HCT116 (cell line): ENCODE results near the gene VPS33B. TPM values are rescaled to one million over a fixed set of nuclear protein-coding genes. Genes with fewer than 3 reads are reported as not detected.

Source experiments
- ATAC-seq: fragments of 200-7000 bp; cut with Tn5 transposase; 2 replicates; pipeline ENCODE4 v1.9.1; 2020; ENCODE audit warnings: mild to moderate bottlenecking, moderate library complexity
- BruUV-seq: library from RNA; stranded (reverse); fragments of 400-500 nt; replicated peaks from 2 replicates; lab custom pipeline; 2021; lab: Mats Ljungman, UMichigan
- CTCF ChIA-PET: fragments of 300-600 bp; sonication (Branson Sonifier 250); formaldehyde crosslinking; loops from one replicate; lab custom pipeline; 2021; ENCODE audit warnings: antibody characterized with exemption; lab: Charles Lee
- POLR2A ChIA-PET: fragments of 300-600, 350-600 bp; sonication (Branson Sonifier 250); formaldehyde crosslinking; loops from one replicate; lab custom pipeline; 2021; ENCODE audit warnings: antibody characterized with exemption; lab: Charles Lee
- RAD21 ChIA-PET, 2 experiments: fragments of 300-600 bp; sonication (Branson Sonifier 250); formaldehyde crosslinking; loops; one replicate each; lab custom pipeline; 2023; ENCODE audit warnings: low total read pairs in 2 of 2; ENCODE audit not compliant: uncharacterized antibody in 2 of 2, unreplicated experiment in 2 of 2, low non-redundant PET in 1 of 2; lab: Charles Lee
- DNase-seq: peaks from one replicate; pipeline ENCODE4 v3.0.0-alpha.2; 2010; ENCODE audit warnings: low read depth, low spot score
- H2AFZ ChIP-seq: fragments of 200-600 bp; shearing (Covaris generic), sonication (generic); 2 replicates; pipeline ENCODE4 v1.6.1; 2017; ENCODE audit warnings: low read depth, mixed run types, mixed read lengths, antibody characterized with exemption, low read length; ENCODE audit not compliant: poor library complexity, severe bottlenecking
- H3K27ac ChIP-seq: 2 replicates; pipeline ENCODE4 v1.5.1; 2012; ENCODE audit warnings: low read depth, low read length
- H3K27me3 ChIP-seq: fragments of 200-600 bp; sonication (generic); 2 replicates; pipeline ENCODE4 v1.6.1; 2016; ENCODE audit warnings: mixed run types, low read length, mixed read lengths; ENCODE audit not compliant: insufficient read depth
- H3K36me3 ChIP-seq, 2 experiments: fragments of 200-500 bp in 1 of 2; fragments of 200-600 bp in 1 of 2; sonication (Bioruptor generic) in 1 of 2; sonication (generic) in 1 of 2; 2 replicates each; pipeline versions ENCODE4 v1.5.1 to v1.6.1; 2014 to 2016; ENCODE audit warnings: low read length in 2 of 2, inconsistent platforms in 1 of 2, mixed read lengths in 1 of 2, mixed run types in 1 of 2; ENCODE audit not compliant: insufficient read depth in 2 of 2, control insufficient read depth in 1 of 2
- H3K4me1 ChIP-seq, 2 experiments: fragments of 200-600 bp in 1 of 2; sonication (generic) in 1 of 2; 2 replicates each; pipeline versions ENCODE4 v1.5.1 to v1.6.1; 2012 to 2017; ENCODE audit warnings: low read length in 2 of 2, inconsistent platforms in 1 of 2, mild to moderate bottlenecking in 1 of 2, mixed read lengths in 1 of 2, mixed run types in 1 of 2, moderate library complexity in 1 of 2; ENCODE audit not compliant: insufficient read depth in 2 of 2, control insufficient read depth in 1 of 2
- H3K4me2 ChIP-seq: fragments of 200-600 bp; sonication (generic); 2 replicates; pipeline ENCODE4 v1.6.1; 2017; ENCODE audit warnings: mixed run types, low read length, mixed read lengths
- H3K4me3 ChIP-seq, 2 experiments: fragments of 200-600 bp in 1 of 2; sonication (generic) in 1 of 2; replicated peaks in 1 of 2; 2 replicates each; pipeline ENCODE4 v1.5.1; 2011 to 2016; ENCODE audit warnings: low read length in 2 of 2, control low read depth in 1 of 2, low read depth in 1 of 2, mild to moderate bottlenecking in 1 of 2, mixed read lengths in 1 of 2, mixed run types in 1 of 2
- H3K79me2 ChIP-seq: fragments of 200-600 bp; sonication (generic); 2 replicates; pipeline ENCODE4 v1.6.1; 2017; ENCODE audit warnings: mild to moderate bottlenecking, mixed run types, low read length, moderate library complexity, mixed read lengths; ENCODE audit not compliant: insufficient read depth
- H3K9ac ChIP-seq: fragments of 200-600 bp; sonication (generic); 2 replicates; pipeline ENCODE4 v1.6.1; 2016; ENCODE audit warnings: low read length, mixed read lengths
- H3K9me2 ChIP-seq: fragments of 200-600 bp; sonication (generic), shearing (Covaris generic); 2 replicates; pipeline ENCODE4 v1.6.1; 2017; ENCODE audit warnings: mixed run types, mild to moderate bottlenecking, moderate library complexity; ENCODE audit not compliant: insufficient read depth
- H3K9me3 ChIP-seq, 2 experiments: fragments of 200-500 bp in 1 of 2; fragments of 200-600 bp in 1 of 2; sonication (Bioruptor generic) in 1 of 2; sonication (generic) in 1 of 2; 2 replicates each; pipeline ENCODE4 v1.6.1; 2014 to 2017; ENCODE audit warnings: low read length in 2 of 2, mixed read lengths in 2 of 2, inconsistent platforms in 1 of 2, low read depth in 1 of 2, mild to moderate bottlenecking in 1 of 2, mixed run types in 1 of 2, moderate library complexity in 1 of 2; ENCODE audit not compliant: control insufficient read depth in 1 of 2, insufficient read depth in 1 of 2
- H4K20me1 ChIP-seq: fragments of 200-600 bp; sonication (generic), shearing (Covaris generic); 2 replicates; pipeline ENCODE4 v1.6.1; 2017; ENCODE audit warnings: mixed run types, mild to moderate bottlenecking, moderate library complexity; ENCODE audit not compliant: insufficient read depth
- EGR1 ChIP-seq: IDR thresholded peaks from 2 replicates; pipeline ENCODE4 v1.6.1; 2012; ENCODE audit warnings: low read depth
- ELF1 ChIP-seq: IDR thresholded peaks from 2 replicates; pipeline ENCODE4 v1.6.1; 2012; ENCODE audit warnings: low read depth, borderline replicate concordance
- EZH2 ChIP-seq: fragments of 200-600 bp; sonication (generic); IDR thresholded peaks from 2 replicates; pipeline ENCODE4 v1.6.1; 2017; ENCODE audit warnings: antibody characterized with exemption, mixed run types
- EZH2phosphoT487 ChIP-seq: fragments of 200-600 bp; IDR thresholded peaks from 2 replicates; pipeline ENCODE4 v1.6.1; 2018; ENCODE audit warnings: antibody characterized with exemption, borderline replicate concordance
- JUND ChIP-seq: IDR thresholded peaks from 2 replicates; pipeline ENCODE4 v1.6.1; 2012
- MAX ChIP-seq: IDR thresholded peaks from 2 replicates; pipeline ENCODE4 v1.6.1; 2012
- RAD21 ChIP-seq: IDR thresholded peaks from 2 replicates; pipeline ENCODE4 v1.6.1; 2012; ENCODE audit warnings: low read depth, mild to moderate bottlenecking
- SIN3A ChIP-seq: IDR thresholded peaks from 2 replicates; pipeline ENCODE4 v1.6.1; 2012; ENCODE audit warnings: low read depth
- SP1 ChIP-seq: IDR thresholded peaks from 2 replicates; pipeline ENCODE4 v1.6.1; 2012; ENCODE audit warnings: low read depth
- YY1 ChIP-seq: IDR thresholded peaks from 2 replicates; pipeline ENCODE4 v1.6.1; 2011; ENCODE audit warnings: low read length, low read depth, moderate library complexity, mild to moderate bottlenecking; ENCODE audit not compliant: insufficient replicate concordance; ENCODE audit errors: extremely low read depth
- ZBTB33 ChIP-seq: IDR thresholded peaks from 2 replicates; pipeline ENCODE4 v1.6.1; 2011; ENCODE audit warnings: mild to moderate bottlenecking, low read length, moderate library complexity; ENCODE audit not compliant: insufficient replicate concordance; ENCODE audit errors: extremely low read depth
- ZFX ChIP-seq: fragments of 450-650 bp; IDR thresholded peaks from 2 replicates; pipeline ENCODE4 v1.6.1; 2017
- ZNF274 ChIP-seq: fragments of 200-500 bp; sonication (Bioruptor generic); IDR thresholded peaks from 2 replicates; pipeline ENCODE4 v1.6.1; 2014; ENCODE audit warnings: mild to moderate bottlenecking, low read depth, low read length, inconsistent platforms
- intact Hi-C: fragments of 100-400 bp; cut with micrococcal nuclease; formaldehyde crosslinking; loops from 2 replicates; pipeline ENCODE4 v1.10.0; 2022
- total RNA-seq: library from RNA; stranded (reverse); gene quantifications from one replicate; pipeline ENCODE4 v1.2.1, GENCODE V29; 2021; ENCODE audit not compliant: unreplicated experiment
- TF ChIP-seq, protein P1 (sequence below): IDR thresholded peaks from 2 replicates; pipeline ENCODE4 v1.6.1; 2012; ENCODE audit warnings: low read depth
- TF ChIP-seq, protein P2 (sequence below): IDR thresholded peaks from 2 replicates; pipeline ENCODE4 v1.6.1; 2012
- TF ChIP-seq, protein P3 (sequence below), 3 experiments: fragments of 200-600 bp in 1 of 3; sonication (generic) in 1 of 3; IDR thresholded peaks in 2 of 3; conservative IDR thresholded peaks in 1 of 3; 2 replicates each; pipeline ENCODE4 v1.5.1; 2012 to 2017; ENCODE audit warnings: low read depth in 2 of 3, low read length in 2 of 3, antibody characterized with exemption in 1 of 3, borderline replicate concordance in 1 of 3, control low read depth in 1 of 3, mild to moderate bottlenecking in 1 of 3, mixed read lengths in 1 of 3, mixed run types in 1 of 3, moderate library complexity in 1 of 3; ENCODE audit not compliant: insufficient read depth in 1 of 3

Gene VPS33B
- total RNA-seq, 1 experiment from 2014 or later, result 23.1 TPM

GRCh38 chr15:90988296-90988695 is 34.1 kb downstream of the VPS33B start:
- POLR2A ChIA-PET, result no interaction called here
- no peak overlapping the region for H3K4me3 ChIP-seq
- no peaks in the 10 kb centered on the region for H4K20me1 ChIP-seq
- peaks cover 7 to 14% of the 10 kb centered on the region in 2 experiments for H3K4me1 ChIP-seq
- no peaks in the 10 kb centered on the region for H3K9me3 ChIP-seq
- no peak overlapping the region for H3K4me2 ChIP-seq
- no peak overlapping the region for H3K27ac ChIP-seq
- RAD21 ChIA-PET, result no interaction called here
- DNase-seq (no peak), ATAC-seq (no peak)
- intact Hi-C loops, result no loop called here
- no peak overlapping the region for H3K9ac ChIP-seq
- no peaks in the 10 kb centered on the region for H3K27me3 ChIP-seq
- no TSS peak for BruUV-seq
- CTCF ChIA-PET, result no interaction called here
- TF ChIP-seq EZH2phosphoT487 (no peak), EZH2 (no peak), SIN3A (no peak), ZFX (no peak), SP1 (no peak), ZBTB33 (no peak), ELF1 (no peak), ZNF274 (no peak), MAX (no peak), RAD21 (no peak), JUND (no peak), EGR1 (no peak), YY1 (no peak)
- TF ChIP-seq, protein P1, sequence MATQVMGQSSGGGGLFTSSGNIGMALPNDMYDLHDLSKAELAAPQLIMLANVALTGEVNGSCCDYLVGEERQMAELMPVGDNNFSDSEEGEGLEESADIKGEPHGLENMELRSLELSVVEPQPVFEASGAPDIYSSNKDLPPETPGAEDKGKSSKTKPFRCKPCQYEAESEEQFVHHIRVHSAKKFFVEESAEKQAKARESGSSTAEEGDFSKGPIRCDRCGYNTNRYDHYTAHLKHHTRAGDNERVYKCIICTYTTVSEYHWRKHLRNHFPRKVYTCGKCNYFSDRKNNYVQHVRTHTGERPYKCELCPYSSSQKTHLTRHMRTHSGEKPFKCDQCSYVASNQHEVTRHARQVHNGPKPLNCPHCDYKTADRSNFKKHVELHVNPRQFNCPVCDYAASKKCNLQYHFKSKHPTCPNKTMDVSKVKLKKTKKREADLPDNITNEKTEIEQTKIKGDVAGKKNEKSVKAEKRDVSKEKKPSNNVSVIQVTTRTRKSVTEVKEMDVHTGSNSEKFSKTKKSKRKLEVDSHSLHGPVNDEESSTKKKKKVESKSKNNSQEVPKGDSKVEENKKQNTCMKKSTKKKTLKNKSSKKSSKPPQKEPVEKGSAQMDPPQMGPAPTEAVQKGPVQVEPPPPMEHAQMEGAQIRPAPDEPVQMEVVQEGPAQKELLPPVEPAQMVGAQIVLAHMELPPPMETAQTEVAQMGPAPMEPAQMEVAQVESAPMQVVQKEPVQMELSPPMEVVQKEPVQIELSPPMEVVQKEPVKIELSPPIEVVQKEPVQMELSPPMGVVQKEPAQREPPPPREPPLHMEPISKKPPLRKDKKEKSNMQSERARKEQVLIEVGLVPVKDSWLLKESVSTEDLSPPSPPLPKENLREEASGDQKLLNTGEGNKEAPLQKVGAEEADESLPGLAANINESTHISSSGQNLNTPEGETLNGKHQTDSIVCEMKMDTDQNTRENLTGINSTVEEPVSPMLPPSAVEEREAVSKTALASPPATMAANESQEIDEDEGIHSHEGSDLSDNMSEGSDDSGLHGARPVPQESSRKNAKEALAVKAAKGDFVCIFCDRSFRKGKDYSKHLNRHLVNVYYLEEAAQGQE, result no peak
- TF ChIP-seq, protein P2, sequence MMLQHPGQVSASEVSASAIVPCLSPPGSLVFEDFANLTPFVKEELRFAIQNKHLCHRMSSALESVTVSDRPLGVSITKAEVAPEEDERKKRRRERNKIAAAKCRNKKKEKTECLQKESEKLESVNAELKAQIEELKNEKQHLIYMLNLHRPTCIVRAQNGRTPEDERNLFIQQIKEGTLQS, result no peak
- TF ChIP-seq, protein P3, sequence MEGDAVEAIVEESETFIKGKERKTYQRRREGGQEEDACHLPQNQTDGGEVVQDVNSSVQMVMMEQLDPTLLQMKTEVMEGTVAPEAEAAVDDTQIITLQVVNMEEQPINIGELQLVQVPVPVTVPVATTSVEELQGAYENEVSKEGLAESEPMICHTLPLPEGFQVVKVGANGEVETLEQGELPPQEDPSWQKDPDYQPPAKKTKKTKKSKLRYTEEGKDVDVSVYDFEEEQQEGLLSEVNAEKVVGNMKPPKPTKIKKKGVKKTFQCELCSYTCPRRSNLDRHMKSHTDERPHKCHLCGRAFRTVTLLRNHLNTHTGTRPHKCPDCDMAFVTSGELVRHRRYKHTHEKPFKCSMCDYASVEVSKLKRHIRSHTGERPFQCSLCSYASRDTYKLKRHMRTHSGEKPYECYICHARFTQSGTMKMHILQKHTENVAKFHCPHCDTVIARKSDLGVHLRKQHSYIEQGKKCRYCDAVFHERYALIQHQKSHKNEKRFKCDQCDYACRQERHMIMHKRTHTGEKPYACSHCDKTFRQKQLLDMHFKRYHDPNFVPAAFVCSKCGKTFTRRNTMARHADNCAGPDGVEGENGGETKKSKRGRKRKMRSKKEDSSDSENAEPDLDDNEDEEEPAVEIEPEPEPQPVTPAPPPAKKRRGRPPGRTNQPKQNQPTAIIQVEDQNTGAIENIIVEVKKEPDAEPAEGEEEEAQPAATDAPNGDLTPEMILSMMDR (IDR thresholded peaks at IDR 0.05 in 2 of 3, conservative IDR thresholded peaks at IDR 0.05 in 1 of 3; ENCODE audit: borderline replicate concordance in 1 of 3, insufficient read depth in 1 of 3, low read depth in 2 of 3, low read length in 2 of 3), result no peak
- TF ChIP-seq, all 23 proteins: peak for 0
- Histone ChIP-seq H3K9me2 (no peaks in the 10 kb centered on the region), H3K79me2 (peaks cover 100% of the 10 kb centered on the region), H2AFZ (no peak overlapping the region), H3K36me3 (peaks cover 5 to 21% of the 10 kb centered on the region in 2 experiments; a peak in 3 of 4 replicates)
